Immature natural killer cell (primary cell): ENCODE data around the gene ZNF354C. TPM values are rescaled to one million over a fixed set of nuclear protein-coding genes. Genes with fewer than 3 reads are reported as not detected.

ENCODE experiments used
- DNase-seq, 3 donors: peaks; one replicate each; pipeline ENCODE4 v3.0.0; 2022; ENCODE audit warnings: mixed read lengths in 1 of 3
- H3K27ac Mint-ChIP-seq, 6 donors: one replicate each; pipeline ENCODE4 v1.8.0; 2020; ENCODE audit warnings: mixed read lengths in 6 of 6, mild to moderate bottlenecking in 5 of 6, inconsistent platforms in 4 of 6, moderate library complexity in 3 of 6
- H3K27me3 Mint-ChIP-seq, 3 donors: one replicate each; pipeline ENCODE4 v1.8.0; 2020 to 2021; ENCODE audit warnings: low read depth in 3 of 3, mild to moderate bottlenecking in 3 of 3, mixed read lengths in 3 of 3, moderate library complexity in 3 of 3, inconsistent platforms in 1 of 3
- H3K36me3 Mint-ChIP-seq, 3 donors: one replicate each; pipeline ENCODE4 v1.8.0; 2020; ENCODE audit warnings: mixed read lengths in 3 of 3, inconsistent platforms in 2 of 3, mild to moderate bottlenecking in 2 of 3
- H3K4me1 Mint-ChIP-seq, 2 donors: one replicate each; pipeline ENCODE4 v1.8.0; 2020; ENCODE audit warnings: inconsistent platforms in 2 of 2, mild to moderate bottlenecking in 2 of 2, mixed read lengths in 2 of 2, moderate library complexity in 1 of 2
- H3K4me3 Mint-ChIP-seq, 5 donors: one replicate each; pipeline ENCODE4 v1.8.0; 2020; ENCODE audit warnings: mild to moderate bottlenecking in 5 of 5, mixed read lengths in 5 of 5, inconsistent platforms in 3 of 5, moderate library complexity in 3 of 5
- H3K9me3 Mint-ChIP-seq, 6 donors: one replicate each; pipeline ENCODE4 v1.8.0; 2020; ENCODE audit warnings: mild to moderate bottlenecking in 6 of 6, mixed read lengths in 6 of 6, inconsistent platforms in 4 of 6, moderate library complexity in 3 of 6
- polyA plus RNA-seq, 3 donors: library from polyadenylated mRNA; unstranded; fragments of 300-500 nt; fragmentation: Illumina TruSeq; gene quantifications; one replicate each; pipeline ENCODE4 v1.2.3, GENCODE V29; 2021

Gene ZNF354C
- 1 to 10 TPM in 1 of 3 donors, under 1 TPM in 2; 0.40 to 1.2 (median 0.58) TPM for polyA plus RNA-seq

DNA sequence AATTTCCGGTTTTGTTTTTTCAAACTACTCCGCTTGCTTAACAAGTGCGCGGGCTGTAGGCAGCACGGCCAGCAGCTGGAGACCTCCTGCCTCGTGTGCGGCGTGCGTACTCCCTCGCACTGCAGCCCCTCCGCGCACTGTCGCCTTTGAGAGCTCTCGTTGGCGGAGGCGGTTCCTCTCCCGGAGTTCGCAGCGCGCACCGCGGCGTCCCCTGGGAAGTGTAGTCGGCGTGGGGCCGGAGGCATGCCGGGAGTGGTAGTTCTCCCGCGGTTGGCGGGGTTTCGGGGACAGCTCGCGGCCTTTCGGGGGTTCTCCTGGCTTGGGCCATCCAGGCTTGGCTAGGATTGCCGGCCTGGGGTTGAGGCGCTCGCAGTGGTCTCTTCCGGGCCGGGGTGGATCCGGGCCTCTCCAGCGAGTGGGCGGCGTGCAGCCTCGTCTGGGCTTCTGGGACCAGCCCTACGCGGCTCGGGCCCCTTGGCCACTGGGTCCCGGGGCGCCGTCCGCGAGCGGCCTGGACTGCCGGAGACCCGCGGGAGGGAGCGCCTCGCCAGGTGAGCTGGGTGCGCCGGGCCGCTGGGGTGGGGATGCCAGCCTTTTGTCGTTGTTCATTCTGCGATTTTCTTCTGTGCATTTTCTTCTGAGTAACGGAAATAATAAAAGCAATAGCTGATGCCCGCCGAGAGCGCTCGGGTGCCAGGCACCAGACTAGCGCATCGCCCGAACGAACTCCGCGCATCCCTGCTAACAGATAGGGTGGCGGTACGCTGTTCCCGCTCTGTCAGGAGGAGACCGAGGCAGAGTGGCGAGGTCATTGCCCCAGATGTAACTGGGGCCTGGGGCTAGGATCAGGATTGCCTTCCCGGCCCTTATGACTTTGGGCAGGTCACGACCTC lies at the start of gene ZNF354C:
TSS of gene ZNF354C (plus strand) at position 258 of the 893 bp plus-strand sequence. CDS start 1,696 bp downstream, outside the sequence.
- peak within 1 kb of the TSS; percentile 93 to 97 (median 96) for H3K4me3 Mint-ChIP-seq
- H3K36me3 Mint-ChIP-seq = peaks cover 8 to 16% (median 16%) of the 10 kb centered on the region in 3 donors
- DNase-seq = peak; percentile 83 to 85 (median 84)
- peaks cover 29 to 30% of the 10 kb centered on the region in 2 donors for H3K4me1 Mint-ChIP-seq
- H3K27me3 Mint-ChIP-seq = peaks cover 0 to 1% (median 0%) of the 10 kb centered on the region in 3 donors
- H3K9me3 Mint-ChIP-seq = peaks cover 0 to 10% (median 0%) of the 10 kb centered on the region in 6 donors
- H3K27ac Mint-ChIP-seq = peak within 1 kb of the TSS; percentile 77 to 95 (median 90)

- peak within 1 kb of the TSS; percentile 89 to 95 (median 92) for H3K27ac Mint-ChIP-seq
- peaks cover 5 to 13% (median 12%) of the 10 kb centered on the region in 3 donors for H3K27me3 Mint-ChIP-seq
- peak within 1 kb of the TSS; percentile 97 to 99 (median 98) for H3K4me3 Mint-ChIP-seq
- H3K36me3 Mint-ChIP-seq = peaks cover 19 to 32% (median 26%) of the 10 kb centered on the region in 3 donors
- H3K9me3 Mint-ChIP-seq = peaks cover 2 to 16% (median 9%) of the 10 kb centered on the region in 6 donors
- H3K4me1 Mint-ChIP-seq = peaks cover 17 to 19% of the 10 kb centered on the region in 2 donors
- peak; percentile 92 to 94 (median 93) for DNase-seq
Measured at GRCh38 chr5:179023528-179024189, 36.5 kb upstream of the ZNF354C start, which contains the start of gene ZNF879. ZNF879 (plus strand) TSS chr5:179023804; CDS start chr5:179025005, 1,201 bp downstream.

DNA sequence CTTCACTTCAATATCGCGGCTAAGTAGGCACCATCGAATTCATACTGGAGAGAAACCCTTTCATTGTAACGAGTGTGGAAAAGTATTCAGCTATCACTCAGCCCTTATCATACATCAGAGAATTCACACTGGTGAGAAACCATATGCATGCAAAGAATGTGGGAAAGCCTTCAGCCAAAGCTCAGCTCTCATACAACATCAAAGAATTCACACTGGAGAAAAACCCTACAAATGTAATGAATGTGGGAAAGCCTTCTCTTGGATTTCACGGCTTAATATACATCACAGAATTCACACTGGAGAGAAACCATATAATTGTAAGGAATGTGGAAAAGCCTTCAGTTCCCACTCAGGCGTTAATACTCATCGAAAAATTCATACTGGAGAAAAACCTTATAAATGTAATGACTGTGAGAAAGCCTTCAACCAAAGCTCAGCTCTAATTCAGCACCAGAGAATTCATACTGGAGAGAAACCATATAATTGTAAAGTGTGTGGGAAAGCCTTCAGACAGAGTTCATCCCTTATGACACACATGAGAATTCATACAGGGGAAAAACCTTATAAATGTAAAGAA lies 27.1 kb upstream of the ZNF354C start:
- Mint-ChIP-seq H3K4me1 (peaks cover 0 to 1% of the 10 kb centered on the region in 2 donors), H3K4me3 (no peak overlapping the region), H3K36me3 (peaks cover 61 to 65% (median 65%) of the 10 kb centered on the region in 3 donors), H3K27ac (no peak overlapping the region), H3K9me3 (peaks cover 63 to 100% (median 97%) of the 10 kb centered on the region in 6 donors), H3K27me3 (peaks cover 0 to 2% (median 1%) of the 10 kb centered on the region in 3 donors)
- no peak for DNase-seq

GRCh38 chr5:179044765-179045164 lies 15.4 kb upstream of the ZNF354C start:
- H3K4me3 Mint-ChIP-seq = no peak overlapping the region
- no peak overlapping the region for H3K27ac Mint-ChIP-seq

DNA sequence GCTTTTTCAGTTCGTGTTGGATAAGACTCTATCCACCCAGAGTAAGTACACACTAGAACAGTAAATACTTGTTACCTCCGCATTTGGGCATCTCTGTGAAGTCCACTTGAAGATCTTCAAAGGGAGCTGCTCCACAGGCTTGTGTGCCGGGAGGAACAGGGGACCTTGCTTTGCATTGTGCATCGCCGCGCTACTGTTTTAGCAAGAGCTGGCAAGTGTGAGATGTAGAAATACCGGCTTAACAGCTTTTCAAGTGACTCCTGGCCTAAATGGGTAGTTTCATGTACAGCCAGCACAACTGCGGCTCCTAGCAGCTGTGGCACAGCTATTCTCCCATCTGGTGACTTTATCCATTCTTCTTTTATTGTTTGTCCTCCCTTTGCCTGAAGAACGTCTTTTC lies 8.4 kb upstream of the ZNF354C start:
- Mint-ChIP-seq H3K27me3 (peaks cover 0 to 4% (median 3%) of the 10 kb centered on the region in 3 donors), H3K9me3 (peaks cover 4 to 22% (median 10%) of the 10 kb centered on the region in 6 donors), H3K4me1 (no peaks in the 10 kb centered on the region), H3K4me3 (no peak overlapping the region), H3K36me3 (peaks cover 0 to 5% (median 4%) of the 10 kb centered on the region in 3 donors), H3K27ac (no peak overlapping the region)
- DNase-seq = no peak

More at GRCh38 chr5:179044765-179045164, 15.4 kb upstream of the ZNF354C start:
- no peaks in the 10 kb centered on the region for H3K4me1 Mint-ChIP-seq
- H3K9me3 Mint-ChIP-seq = peaks cover 20 to 47% (median 32%) of the 10 kb centered on the region in 6 donors
- peaks cover 0 to 9% (median 8%) of the 10 kb centered on the region in 3 donors for H3K27me3 Mint-ChIP-seq
- DNase-seq = no peak
- H3K36me3 Mint-ChIP-seq = peaks cover 0 to 10% (median 7%) of the 10 kb centered on the region in 3 donors

DNA sequence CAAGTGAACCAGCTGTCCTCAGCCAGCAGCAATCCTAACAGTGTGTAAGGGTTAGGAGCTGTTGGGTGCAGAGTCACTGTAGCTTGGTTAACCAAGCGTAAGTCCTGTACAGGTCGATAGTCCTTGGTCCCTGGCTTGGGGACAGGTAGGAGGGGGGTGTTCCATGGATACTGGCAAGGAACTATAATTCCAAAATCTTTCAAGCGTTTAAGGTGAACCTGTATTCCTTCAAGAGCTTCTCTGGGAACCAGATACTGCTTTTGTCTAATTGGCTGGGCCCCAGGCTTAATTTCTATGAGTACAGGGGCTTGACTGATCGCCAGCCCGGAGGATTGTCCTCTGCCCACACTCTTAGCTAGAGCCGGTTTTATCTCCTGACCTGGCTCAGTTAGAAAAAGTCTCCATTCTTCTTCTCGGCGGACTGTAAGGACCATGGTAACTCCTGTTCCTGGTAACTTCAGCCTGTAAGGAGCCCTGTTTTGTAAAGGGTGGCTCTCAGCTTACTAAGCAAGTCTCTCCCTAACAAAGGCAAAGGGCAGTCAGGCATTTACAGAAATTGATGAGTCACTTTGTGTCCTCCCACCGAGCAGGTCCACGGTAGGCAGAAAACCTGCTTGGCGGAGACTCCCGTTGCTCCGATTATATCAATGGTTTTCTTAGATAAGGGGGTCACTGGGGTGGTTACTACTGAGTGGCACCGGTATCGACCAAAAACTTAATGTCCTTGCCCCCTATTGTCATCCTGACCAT lies 6.0 kb upstream of the ZNF354C start:
- peaks cover 1% of the 10 kb centered on the region in 2 donors for H3K4me1 Mint-ChIP-seq

DNA sequence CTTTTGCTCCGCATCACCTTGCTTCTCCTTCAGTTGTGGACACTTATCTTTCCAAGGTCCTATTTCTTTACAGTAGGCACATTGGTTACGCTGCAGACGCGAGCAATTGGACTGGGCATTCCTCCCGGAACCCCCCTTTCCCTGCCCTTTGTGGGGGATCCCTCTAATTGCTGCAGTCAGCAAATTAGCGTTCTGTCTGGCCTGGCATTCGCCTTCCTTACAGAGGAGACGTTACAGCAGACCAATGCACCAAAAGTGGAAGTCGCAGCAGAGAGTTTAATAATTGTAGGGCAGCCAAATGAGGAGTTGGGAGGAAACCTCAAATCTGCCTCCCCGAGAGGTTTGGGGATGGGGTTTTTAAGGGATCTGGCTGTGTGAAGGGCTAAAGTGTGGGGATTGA lies 5.3 kb upstream of the ZNF354C start:
- H3K4me3 Mint-ChIP-seq = no peak overlapping the region
- peaks cover 0 to 3% (median 0%) of the 10 kb centered on the region in 3 donors for H3K27me3 Mint-ChIP-seq
- H3K27ac Mint-ChIP-seq = no peak overlapping the region
- H3K4me1 Mint-ChIP-seq = peaks cover 8% of the 10 kb centered on the region in 2 donors
- no peak for DNase-seq
- no peaks in the 10 kb centered on the region for H3K36me3 Mint-ChIP-seq
- H3K9me3 Mint-ChIP-seq = peaks cover 0 to 8% (median 0%) of the 10 kb centered on the region in 6 donors

More for the DNA sequence above, 6.0 kb upstream of the ZNF354C start:
- Mint-ChIP-seq H3K9me3 (peaks cover 0 to 8% (median 3%) of the 10 kb centered on the region in 6 donors), H3K27ac (no peak overlapping the region), H3K27me3 (peaks cover 0 to 4% (median 3%) of the 10 kb centered on the region in 3 donors), H3K36me3 (no peaks in the 10 kb centered on the region), H3K4me3 (no peak overlapping the region)
- no peak for DNase-seq

- no peaks in the 10 kb centered on the region for H3K36me3 Mint-ChIP-seq
- H3K4me3 Mint-ChIP-seq = no peak overlapping the region
- peaks cover 0 to 10% (median 0%) of the 10 kb centered on the region in 6 donors for H3K9me3 Mint-ChIP-seq
- no peak overlapping the region for H3K27ac Mint-ChIP-seq
- DNase-seq = no peak
- H3K27me3 Mint-ChIP-seq = peaks cover 0 to 3% (median 0%) of the 10 kb centered on the region in 3 donors
- peaks cover 11 to 13% of the 10 kb centered on the region in 2 donors for H3K4me1 Mint-ChIP-seq
Measured at GRCh38 chr5:179055436-179055835, 4.7 kb upstream of the ZNF354C start.

DNA sequence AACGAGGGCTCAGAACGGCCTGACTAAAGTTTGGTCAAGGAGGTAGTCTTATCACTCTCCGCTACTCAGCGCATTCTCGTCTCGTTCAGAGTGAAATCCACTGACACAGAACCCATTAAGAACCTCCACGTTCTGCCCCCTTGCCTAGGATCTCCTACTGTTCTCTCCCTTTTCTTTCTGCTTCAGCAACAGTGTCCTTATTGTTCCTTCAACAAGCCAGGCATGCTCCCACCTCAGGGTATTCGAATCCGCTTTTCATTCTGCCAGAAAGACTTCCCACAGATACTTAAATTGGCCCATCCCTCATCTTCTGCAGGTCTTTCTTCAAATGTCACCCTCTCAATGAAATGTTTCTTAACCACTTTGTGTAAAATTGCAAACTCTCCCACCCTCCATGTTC lies 4.3 kb upstream of the ZNF354C start:
- Mint-ChIP-seq H3K4me1 (peaks cover 14 to 16% of the 10 kb centered on the region in 2 donors), H3K27me3 (peaks cover 0 to 3% (median 0%) of the 10 kb centered on the region in 3 donors), H3K4me3 (no peak overlapping the region), H3K36me3 (no peaks in the 10 kb centered on the region), H3K27ac (no peak overlapping the region), H3K9me3 (peaks cover 0 to 10% (median 0%) of the 10 kb centered on the region in 6 donors)
- DNase-seq = no peak

DNA sequence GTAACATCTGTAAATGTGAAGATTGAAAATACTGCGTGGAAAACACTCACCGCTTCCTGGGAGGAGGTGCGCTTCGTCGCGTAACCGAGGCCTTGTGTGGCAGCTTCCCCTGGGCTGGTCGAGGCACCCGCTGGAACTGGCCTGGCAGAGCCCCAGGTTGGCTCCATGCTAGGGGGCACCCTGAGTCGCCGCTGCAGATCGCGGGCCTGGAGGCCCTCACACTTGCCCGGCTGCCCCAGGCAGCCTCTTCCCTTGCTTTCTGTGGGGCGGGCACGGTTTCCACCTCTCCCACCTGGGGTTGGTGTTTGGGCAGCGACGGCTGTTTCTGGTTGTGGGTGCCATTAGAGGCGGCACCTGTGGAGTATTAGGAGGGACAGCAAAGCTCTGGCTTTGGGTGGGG lies 852 bp downstream of the ZNF354C start:
- H3K36me3 Mint-ChIP-seq = peaks cover 13 to 23% (median 23%) of the 10 kb centered on the region in 3 donors

DNA sequence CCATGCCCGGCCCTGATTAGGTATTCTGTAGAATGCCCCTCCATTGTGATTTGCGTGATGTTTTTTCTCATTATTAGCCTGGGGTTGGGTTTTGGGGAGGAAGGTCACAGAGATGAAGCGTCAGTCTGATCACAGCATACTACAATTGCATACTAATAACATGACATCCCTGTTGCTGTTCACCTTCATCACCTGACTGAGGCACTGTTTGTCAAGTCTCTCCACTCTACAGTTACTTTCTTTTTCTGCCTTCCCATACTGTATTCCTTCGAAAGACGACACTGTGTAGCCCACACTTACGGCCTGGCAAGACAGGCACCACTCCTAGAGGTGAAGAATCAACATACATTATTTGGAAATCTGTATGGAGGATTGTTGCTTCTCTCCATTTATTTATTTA lies 5.5 kb downstream of the ZNF354C start:
- H3K9me3 Mint-ChIP-seq = peaks cover 11 to 46% (median 22%) of the 10 kb centered on the region in 6 donors
- no peak for DNase-seq
- H3K27ac Mint-ChIP-seq = no peak overlapping the region
- H3K4me1 Mint-ChIP-seq = peaks cover 18 to 29% of the 10 kb centered on the region in 2 donors
- H3K4me3 Mint-ChIP-seq = no peak overlapping the region
- H3K36me3 Mint-ChIP-seq = peaks cover 48 to 65% (median 54%) of the 10 kb centered on the region in 3 donors
- no peaks in the 10 kb centered on the region for H3K27me3 Mint-ChIP-seq

More for the DNA sequence above, 852 bp downstream of the ZNF354C start:
- no peak for DNase-seq
- Mint-ChIP-seq H3K4me3 (peak overlapping the region; percentile 93 to 97 (median 96)), H3K27me3 (peaks cover 0 to 1% (median 0%) of the 10 kb centered on the region in 3 donors), H3K27ac (peak overlapping the region in 4 of 6 donors; percentile 45 to 77 (median 68)), H3K4me1 (peaks cover 30 to 34% of the 10 kb centered on the region in 2 donors), H3K9me3 (peaks cover 0 to 10% (median 0%) of the 10 kb centered on the region in 6 donors)

- Mint-ChIP-seq H3K27ac (no peak overlapping the region), H3K9me3 (peaks cover 56 to 97% (median 90%) of the 10 kb centered on the region in 6 donors), H3K27me3 (peaks cover 0 to 10% (median 3%) of the 10 kb centered on the region in 3 donors), H3K4me3 (no peak overlapping the region), H3K36me3 (peaks cover 62 to 75% (median 66%) of the 10 kb centered on the region in 3 donors), H3K4me1 (no peaks in the 10 kb centered on the region)
- DNase-seq = no peak
Measured at GRCh38 chr5:179079165-179079987, 19.2 kb downstream of the ZNF354C start.
